WERI-Rb-1 (cell line): ENCODE data around the gene HORMAD2.

Source experiments
- DNase-seq: peaks from one replicate; pipeline ENCODE4 v3.0.0-alpha.2; 2020
- H3K27ac ChIP-seq: fragments of 250-450 bp; sonication (Bioruptor Pico); 2 replicates; pipeline ENCODE4 v1.5.1; 2020; ENCODE audit warnings: mild to moderate bottlenecking, moderate library complexity
- H3K27me3 ChIP-seq: fragments of 250-450 bp; sonication (Bioruptor Pico); 2 replicates; pipeline ENCODE4 v1.5.1; 2021; ENCODE audit warnings: mild to moderate bottlenecking, low read depth, moderate library complexity; ENCODE audit not compliant: insufficient read depth, severe bottlenecking
- H3K36me3 ChIP-seq: fragments of 250-450 bp; sonication (Bioruptor Pico); 2 replicates; pipeline ENCODE4 v1.5.1; 2020; ENCODE audit warnings: mild to moderate bottlenecking, moderate library complexity
- H3K4me3 ChIP-seq: 2 replicates; pipeline ENCODE4 v1.5.1; 2011; ENCODE audit warnings: low read depth, mild to moderate bottlenecking, control low read depth, low read length
- H3K9me3 ChIP-seq: fragments of 250-450 bp; sonication (Bioruptor Pico); 2 replicates; pipeline ENCODE4 v1.5.1; 2021; ENCODE audit warnings: mild to moderate bottlenecking, moderate library complexity; ENCODE audit not compliant: severe bottlenecking
- TF ChIP-seq, protein P1 (sequence below): IDR thresholded peaks from 2 replicates; pipeline ENCODE4 v1.5.1; 2011; ENCODE audit warnings: low read depth, mild to moderate bottlenecking, control low read depth, inconsistent platforms, low read length

HORMAD2 gene

DNA sequence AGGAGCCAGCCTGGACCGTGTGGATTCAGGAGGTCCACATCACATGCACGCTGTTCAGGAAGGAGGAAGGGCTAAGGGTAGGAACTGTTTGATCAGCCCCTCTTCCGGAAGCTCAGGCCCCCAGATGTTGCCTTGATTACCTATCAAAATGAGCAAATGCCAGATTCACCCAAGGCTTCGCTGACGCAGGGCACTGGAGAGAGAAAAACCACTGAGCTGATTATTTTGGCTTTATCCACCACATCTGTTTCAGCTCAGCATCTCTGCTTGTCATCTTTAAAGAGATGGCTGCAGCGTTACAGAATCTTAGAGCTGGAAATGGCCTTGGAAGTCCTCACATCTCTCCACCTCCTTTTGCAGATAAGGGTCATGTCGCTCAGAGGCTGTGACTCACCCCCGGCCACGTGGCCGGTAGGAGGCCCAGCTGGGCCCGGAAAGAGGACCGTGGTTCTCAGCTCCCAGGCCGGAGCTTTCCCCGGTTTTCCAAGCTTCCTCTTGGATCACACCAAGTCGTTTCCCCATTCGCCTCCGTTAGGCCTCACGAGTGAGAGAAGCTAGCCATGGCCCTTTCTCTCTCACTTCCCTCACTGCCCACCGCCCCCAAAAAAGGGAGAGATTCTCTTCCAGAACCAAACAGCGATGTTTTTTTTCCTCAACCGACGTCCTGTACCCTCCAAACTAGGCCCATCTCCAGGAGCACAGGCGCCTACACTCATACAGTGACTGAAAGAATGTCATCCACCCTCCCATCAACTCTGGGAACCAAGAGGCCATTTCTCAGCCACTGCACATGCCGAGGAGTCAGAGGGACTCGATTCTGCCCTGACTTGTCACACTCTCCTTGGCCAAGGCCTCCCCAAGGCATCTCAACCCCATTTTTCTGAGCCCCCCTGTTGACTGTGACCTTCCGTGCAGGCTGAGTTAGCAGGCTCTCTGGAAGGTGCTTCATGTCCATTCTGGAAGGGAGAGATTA lies 128.7 kb downstream of the HORMAD2 start:
- TF ChIP-seq, protein P1, sequence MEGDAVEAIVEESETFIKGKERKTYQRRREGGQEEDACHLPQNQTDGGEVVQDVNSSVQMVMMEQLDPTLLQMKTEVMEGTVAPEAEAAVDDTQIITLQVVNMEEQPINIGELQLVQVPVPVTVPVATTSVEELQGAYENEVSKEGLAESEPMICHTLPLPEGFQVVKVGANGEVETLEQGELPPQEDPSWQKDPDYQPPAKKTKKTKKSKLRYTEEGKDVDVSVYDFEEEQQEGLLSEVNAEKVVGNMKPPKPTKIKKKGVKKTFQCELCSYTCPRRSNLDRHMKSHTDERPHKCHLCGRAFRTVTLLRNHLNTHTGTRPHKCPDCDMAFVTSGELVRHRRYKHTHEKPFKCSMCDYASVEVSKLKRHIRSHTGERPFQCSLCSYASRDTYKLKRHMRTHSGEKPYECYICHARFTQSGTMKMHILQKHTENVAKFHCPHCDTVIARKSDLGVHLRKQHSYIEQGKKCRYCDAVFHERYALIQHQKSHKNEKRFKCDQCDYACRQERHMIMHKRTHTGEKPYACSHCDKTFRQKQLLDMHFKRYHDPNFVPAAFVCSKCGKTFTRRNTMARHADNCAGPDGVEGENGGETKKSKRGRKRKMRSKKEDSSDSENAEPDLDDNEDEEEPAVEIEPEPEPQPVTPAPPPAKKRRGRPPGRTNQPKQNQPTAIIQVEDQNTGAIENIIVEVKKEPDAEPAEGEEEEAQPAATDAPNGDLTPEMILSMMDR, result no peak
- Histone ChIP-seq H3K36me3 (no peaks in the 10 kb centered on the region), H3K4me3 (no peak overlapping the region), H3K27me3 (no peaks in the 10 kb centered on the region), H3K27ac (no peak overlapping the region), H3K9me3 (no peaks in the 10 kb centered on the region)
- DNase-seq, result no peak

DNA sequence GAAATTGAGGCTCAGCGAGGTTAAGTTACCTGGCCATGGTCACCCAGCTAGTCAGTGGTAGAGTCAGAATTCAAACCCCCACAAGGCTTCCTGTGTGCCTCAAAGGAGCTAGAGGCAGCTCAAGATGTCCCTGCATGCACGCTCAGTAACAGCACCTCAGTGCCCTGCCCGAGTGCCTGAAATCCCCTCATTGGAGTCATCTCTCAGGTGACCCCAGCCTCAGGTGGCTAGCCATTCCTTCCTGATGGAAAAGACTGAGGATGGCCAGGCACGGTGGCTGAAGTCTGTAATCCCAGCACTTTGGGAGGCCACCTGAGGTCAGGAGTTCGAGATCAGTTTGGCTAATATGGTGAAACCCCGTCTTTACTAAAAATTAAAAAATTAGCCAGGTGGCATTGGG lies 129.4 kb downstream of the HORMAD2 start:
- no peaks in the 10 kb centered on the region for H3K27me3 ChIP-seq
- no peak overlapping the region for H3K4me3 ChIP-seq
- DNase-seq, result no peak
- H3K36me3 ChIP-seq, result no peaks in the 10 kb centered on the region
- no peak overlapping the region for H3K27ac ChIP-seq
- TF ChIP-seq, protein P1, result no peak
- no peaks in the 10 kb centered on the region for H3K9me3 ChIP-seq

DNA sequence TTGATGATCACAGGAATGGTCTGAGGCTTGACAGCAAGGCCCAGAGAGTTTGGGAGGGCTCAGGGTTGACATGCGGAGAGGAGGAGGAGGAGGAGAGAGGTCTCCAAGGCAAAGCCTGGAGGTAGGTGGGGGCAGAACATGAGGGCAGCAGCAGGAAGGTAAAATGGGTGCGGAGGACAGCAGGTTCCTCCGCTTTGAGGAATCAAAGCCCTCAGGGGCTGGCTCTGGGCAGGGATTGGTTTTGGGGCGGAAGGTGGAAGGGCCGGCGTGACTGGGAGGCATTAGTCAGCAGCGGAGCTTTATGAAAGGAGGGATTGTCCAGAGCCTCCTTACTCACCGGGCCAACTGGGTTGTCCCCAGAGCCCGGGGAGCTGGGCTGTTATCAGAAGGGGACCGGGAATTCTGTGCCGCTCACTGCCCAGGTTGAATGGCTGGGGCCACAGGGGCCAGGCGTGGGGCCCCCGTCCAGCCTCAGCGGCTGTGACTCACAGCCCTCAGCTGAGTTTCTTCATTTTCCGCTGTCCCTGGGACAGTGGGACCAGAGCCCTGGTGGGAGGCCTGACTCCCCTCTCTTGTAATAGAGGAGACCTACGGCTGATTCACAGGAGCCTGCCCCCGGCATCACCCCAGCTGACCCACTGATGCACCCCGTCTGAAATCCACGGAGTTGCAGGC lies 130.1 kb downstream of the HORMAD2 start:
- H3K36me3 ChIP-seq, result no peaks in the 10 kb centered on the region
- H3K27ac ChIP-seq, result no peak overlapping the region
- no peak for DNase-seq
- H3K27me3 ChIP-seq, result no peaks in the 10 kb centered on the region
- TF ChIP-seq, protein P1, result no peak
- H3K4me3 ChIP-seq, result no peak overlapping the region
- no peaks in the 10 kb centered on the region for H3K9me3 ChIP-seq

DNA sequence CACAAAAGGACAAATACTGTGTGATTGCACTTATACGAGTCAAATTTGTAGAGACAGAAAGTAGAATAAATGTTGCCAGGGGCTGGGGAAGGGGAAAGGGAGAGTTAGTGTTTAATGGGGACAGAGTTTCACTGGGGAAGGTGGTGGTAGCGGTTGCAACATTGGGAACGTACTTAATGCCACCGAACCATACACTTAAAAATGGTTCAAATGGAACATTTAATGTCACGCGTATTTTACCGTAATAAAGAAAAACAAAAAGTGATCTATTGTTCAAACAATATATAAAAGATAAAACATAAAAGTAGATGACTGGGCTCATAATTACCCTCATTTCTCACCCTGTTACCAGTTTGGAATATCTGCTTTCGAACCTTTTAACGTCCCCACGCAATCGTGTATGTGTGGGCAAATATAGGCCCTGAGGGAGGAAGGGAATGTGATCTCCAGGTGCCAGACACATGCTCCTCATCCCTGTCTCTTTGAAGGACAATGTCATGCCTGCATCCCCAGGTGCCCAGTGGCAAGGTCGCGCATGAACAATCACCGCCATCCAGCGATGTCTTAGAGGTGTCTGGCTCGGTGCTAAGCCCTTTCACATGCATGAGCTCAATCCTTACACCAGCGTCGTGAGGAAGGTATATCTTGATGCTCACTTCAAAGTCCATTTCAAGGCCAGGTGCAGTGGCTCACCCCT lies 131.0 kb downstream of the HORMAD2 start:
- no peaks in the 10 kb centered on the region for H3K9me3 ChIP-seq
- no peak overlapping the region for H3K27ac ChIP-seq
- DNase-seq, result no peak
- H3K4me3 ChIP-seq, result no peak overlapping the region
- TF ChIP-seq, protein P1, result no peak
- no peaks in the 10 kb centered on the region for H3K36me3 ChIP-seq
- no peaks in the 10 kb centered on the region for H3K27me3 ChIP-seq

DNA sequence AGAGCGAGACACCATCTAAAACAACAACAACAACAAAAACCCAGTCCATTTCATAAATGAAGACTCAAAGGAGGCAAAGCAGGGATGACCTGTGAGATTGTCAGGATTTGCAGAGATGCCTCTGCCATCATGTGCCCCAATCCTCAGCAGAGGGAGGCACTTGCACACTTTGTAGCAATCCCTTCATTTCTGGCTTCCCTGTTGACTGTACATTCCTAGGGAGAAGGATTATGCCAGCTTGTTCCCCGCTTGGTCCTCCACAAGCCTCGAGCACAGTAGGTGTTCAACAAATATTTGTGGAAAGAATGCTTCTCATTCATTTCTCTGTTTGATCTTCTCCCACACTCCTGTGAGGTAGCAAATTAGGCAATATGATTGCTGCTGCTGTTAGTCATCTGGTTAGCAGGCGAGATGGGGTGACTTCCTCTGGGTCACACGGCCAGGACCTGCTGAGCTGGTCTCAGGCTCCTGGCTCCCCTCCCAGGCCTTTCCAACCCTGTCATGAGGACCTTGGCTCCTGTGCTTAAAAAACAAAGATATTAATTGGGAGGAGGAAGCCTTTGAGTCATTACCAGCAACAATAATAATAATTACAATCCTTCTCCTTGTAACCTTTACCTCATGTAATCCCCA lies 132.2 kb downstream of the HORMAD2 start:
- Histone ChIP-seq H3K9me3 (no peaks in the 10 kb centered on the region), H3K27ac (no peak overlapping the region)
- DNase-seq, result no peak

More for the DNA sequence above, 132.2 kb downstream of the HORMAD2 start:
- TF ChIP-seq, protein P1, result no peak
- Histone ChIP-seq H3K27me3 (no peaks in the 10 kb centered on the region), H3K36me3 (no peaks in the 10 kb centered on the region), H3K4me3 (no peak overlapping the region)
